ENCODE results near the gene GBE1. TPM values are rescaled to one million over a fixed set of nuclear protein-coding genes. Genes with fewer than 3 reads are reported as not detected.

GBE1 gene
- total and polyA plus RNA-seq, 7 donors, result 99.7 to 290 (median 194) TPM

DNA sequence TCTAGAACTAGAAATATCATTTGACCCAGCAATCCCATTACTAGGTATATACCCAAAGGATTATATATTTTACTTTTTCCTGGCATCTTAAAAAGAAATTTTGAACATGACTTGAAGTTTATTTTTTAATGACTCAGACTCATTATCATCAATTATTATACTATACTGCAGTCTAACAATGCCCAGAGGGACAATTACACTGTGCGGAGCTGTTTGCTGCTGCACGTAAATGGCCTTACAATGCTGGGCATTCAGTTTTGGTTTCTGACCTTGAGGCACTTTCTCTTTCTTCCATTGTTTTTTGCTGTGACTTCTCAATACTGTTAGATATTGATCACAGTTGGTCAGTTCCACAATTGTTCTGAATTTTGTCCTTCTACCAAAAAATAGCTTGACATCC is 128.8 kb downstream of the GBE1 start:
- ATAC-seq, result no peak
- Histone ChIP-seq H3K4me3 (no peak overlapping the region), H3K27me3 (ENCODE audit: insufficient read depth in 3 of 3, low read length in 2 of 3) (no peaks in the 10 kb centered on the region), H3K9me3 (no peaks in the 10 kb centered on the region), H3K4me1 (no peaks in the 10 kb centered on the region), H3K27ac (no peak overlapping the region), H3K36me3 (ENCODE audit: insufficient read depth in 1 of 2, low read depth in 1 of 2) (peaks cover 0 to 82% of the 10 kb centered on the region in 2 donors)
- intact Hi-C loops (cut with DNase I), result no loop called here
- DNase-seq, result no peak
- 95 to 98% (median 97%) methylated on average over 2 of the region's 2 CpGs for WGBS, 3 donors
- TF ChIP-seq, protein P1, sequence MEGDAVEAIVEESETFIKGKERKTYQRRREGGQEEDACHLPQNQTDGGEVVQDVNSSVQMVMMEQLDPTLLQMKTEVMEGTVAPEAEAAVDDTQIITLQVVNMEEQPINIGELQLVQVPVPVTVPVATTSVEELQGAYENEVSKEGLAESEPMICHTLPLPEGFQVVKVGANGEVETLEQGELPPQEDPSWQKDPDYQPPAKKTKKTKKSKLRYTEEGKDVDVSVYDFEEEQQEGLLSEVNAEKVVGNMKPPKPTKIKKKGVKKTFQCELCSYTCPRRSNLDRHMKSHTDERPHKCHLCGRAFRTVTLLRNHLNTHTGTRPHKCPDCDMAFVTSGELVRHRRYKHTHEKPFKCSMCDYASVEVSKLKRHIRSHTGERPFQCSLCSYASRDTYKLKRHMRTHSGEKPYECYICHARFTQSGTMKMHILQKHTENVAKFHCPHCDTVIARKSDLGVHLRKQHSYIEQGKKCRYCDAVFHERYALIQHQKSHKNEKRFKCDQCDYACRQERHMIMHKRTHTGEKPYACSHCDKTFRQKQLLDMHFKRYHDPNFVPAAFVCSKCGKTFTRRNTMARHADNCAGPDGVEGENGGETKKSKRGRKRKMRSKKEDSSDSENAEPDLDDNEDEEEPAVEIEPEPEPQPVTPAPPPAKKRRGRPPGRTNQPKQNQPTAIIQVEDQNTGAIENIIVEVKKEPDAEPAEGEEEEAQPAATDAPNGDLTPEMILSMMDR (IDR thresholded peaks at IDR 0.05), result no peak

DNA sequence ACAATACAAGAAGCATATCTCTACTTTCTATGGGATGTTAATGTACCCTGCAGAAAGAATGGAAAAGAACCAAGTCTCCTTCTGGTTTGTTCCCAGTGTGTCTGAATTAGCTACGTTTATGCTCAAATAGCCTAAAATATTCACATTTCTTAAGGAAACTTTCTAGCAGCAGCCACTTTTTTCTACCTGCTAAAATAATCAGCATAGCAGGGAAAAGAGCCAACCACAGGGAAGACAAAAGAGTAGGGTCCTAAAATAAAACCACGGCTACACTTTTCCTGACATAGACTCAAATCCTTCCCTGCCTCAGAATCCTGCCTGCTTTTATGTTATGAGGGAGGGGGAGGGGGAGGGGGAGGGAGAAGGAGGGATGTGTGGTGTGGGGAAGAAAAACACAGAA is 136.7 kb downstream of the GBE1 start:
- no peak for ATAC-seq
- H3K4me3 ChIP-seq, result no peak overlapping the region
- intact Hi-C loops (cut with DNase I), result no loop called here
- H3K4me1 ChIP-seq, result no peaks in the 10 kb centered on the region
- no peaks in the 10 kb centered on the region for H3K27me3 ChIP-seq (ENCODE audit: insufficient read depth in 3 of 3, low read length in 2 of 3)
- 42 to 57% (median 48%) methylated on average over 2 of the region's 2 CpGs for WGBS, 3 donors
- peaks cover 0 to 23% of the 10 kb centered on the region in 2 donors for H3K36me3 ChIP-seq (ENCODE audit: insufficient read depth in 1 of 2, low read depth in 1 of 2)
- DNase-seq, result no peak
- TF ChIP-seq, protein P1 (IDR thresholded peaks at IDR 0.05), result no peak
- no peaks in the 10 kb centered on the region for H3K9me3 ChIP-seq
- H3K27ac ChIP-seq, result no peak overlapping the region

DNA sequence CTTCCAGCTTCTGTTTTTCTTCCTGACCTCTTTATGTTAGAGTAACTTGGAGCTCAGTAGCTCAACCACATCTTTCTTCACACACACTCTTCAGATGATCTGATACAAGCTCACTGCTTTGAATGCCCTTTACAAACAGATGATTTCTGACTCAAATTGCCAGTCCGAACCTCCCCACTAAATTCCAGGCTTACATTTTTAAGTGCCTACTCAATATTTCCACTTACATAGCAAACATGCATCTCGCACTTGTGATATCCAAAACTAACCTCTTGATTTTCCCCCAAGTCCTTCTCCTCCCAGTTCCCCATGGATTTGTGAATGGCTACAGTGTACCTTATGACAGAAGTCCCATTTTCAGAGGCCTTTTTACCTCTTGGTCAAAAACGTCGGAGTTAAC is 139.1 kb downstream of the GBE1 start:
- Histone ChIP-seq H3K36me3 (ENCODE audit: insufficient read depth in 1 of 2, low read depth in 1 of 2) (peaks cover 0 to 36% of the 10 kb centered on the region in 2 donors), H3K4me3 (no peak overlapping the region), H3K27me3 (ENCODE audit: insufficient read depth in 3 of 3, low read length in 2 of 3) (no peaks in the 10 kb centered on the region), H3K9me3 (no peaks in the 10 kb centered on the region), H3K4me1 (no peaks in the 10 kb centered on the region), H3K27ac (no peak overlapping the region)
- TF ChIP-seq, protein P1 (IDR thresholded peaks at IDR 0.05), result no peak
- intact Hi-C loops (cut with DNase I), result no loop called here
- DNase-seq (no peak), ATAC-seq (no peak)
- WGBS, 3 donors, result 89 to 92% (median 91%) methylated on average over 4 of the region's 4 CpGs

DNA sequence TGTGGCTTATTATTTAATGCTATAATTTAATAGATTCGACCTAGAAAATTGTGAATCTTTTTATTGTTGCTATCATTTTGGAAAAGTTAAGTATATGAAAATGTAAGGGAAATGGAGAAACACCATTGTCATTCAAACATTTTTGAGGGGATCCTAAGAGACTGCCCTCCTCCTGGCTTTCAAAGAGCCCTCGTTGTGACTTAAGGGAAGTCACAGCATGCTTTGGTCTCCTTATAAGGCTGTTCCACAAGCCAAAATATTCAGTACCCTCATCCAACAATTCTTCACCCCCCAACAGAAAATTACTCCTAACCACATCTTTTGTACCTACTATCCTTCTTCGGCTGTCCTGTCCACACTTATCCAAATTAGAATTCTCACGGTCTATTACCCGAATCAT is 140.2 kb downstream of the GBE1 start:
- Histone ChIP-seq H3K4me1 (no peaks in the 10 kb centered on the region), H3K36me3 (ENCODE audit: insufficient read depth in 1 of 2, low read depth in 1 of 2) (peaks cover 0 to 42% of the 10 kb centered on the region in 2 donors), H3K27me3 (ENCODE audit: insufficient read depth in 3 of 3, low read length in 2 of 3) (no peaks in the 10 kb centered on the region), H3K4me3 (no peak overlapping the region), H3K9me3 (no peaks in the 10 kb centered on the region), H3K27ac (no peak overlapping the region)
- TF ChIP-seq, protein P1 (IDR thresholded peaks at IDR 0.05), result no peak
- peak in 1 of 4 donors; percentile 17 for ATAC-seq
- intact Hi-C loops (cut with DNase I), result no loop called here
- DNase-seq, result no peak
- WGBS, 3 donors, result 82 to 89% (median 83%) methylated on average over 5 of the region's 5 CpGs

DNA sequence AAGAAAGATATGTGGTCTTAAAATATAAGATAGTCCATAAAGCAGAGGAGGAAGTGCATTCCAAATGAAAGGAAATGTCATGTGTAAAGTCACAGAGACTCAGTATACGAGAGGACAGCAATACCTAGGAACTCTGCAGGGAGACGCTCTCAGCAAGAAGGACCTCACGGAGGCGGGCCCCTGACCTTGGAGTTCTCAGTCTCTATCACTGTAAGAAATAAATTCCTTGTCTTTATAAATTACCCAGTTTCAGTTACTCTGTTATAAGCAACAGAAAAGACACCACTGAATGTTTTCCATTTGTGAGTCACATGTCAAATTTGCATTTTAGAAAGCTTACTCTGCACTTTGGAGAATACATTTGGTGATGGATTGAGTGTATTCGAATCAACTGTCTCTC is 140.6 kb downstream of the GBE1 start:
- TF ChIP-seq, protein P1 (IDR thresholded peaks at IDR 0.05), result no peak
- no peak overlapping the region for H3K4me3 ChIP-seq
- WGBS, 3 donors, result 95 to 98% (median 97%) methylated on average over 5 of the region's 5 CpGs
- ATAC-seq (peak in 2 of 4 donors; percentile 25 to 30), DNase-seq (no peak)
- no peak overlapping the region for H3K27ac ChIP-seq
- H3K27me3 ChIP-seq (ENCODE audit: insufficient read depth in 3 of 3, low read length in 2 of 3), result no peaks in the 10 kb centered on the region
- H3K4me1 ChIP-seq, result no peaks in the 10 kb centered on the region
- H3K36me3 ChIP-seq (ENCODE audit: insufficient read depth in 1 of 2, low read depth in 1 of 2), result peaks cover 0 to 47% of the 10 kb centered on the region in 2 donors
- intact Hi-C loops (cut with DNase I), result no loop called here
- no peaks in the 10 kb centered on the region for H3K9me3 ChIP-seq

Measured in psoas muscle (tissue), 8 donors.